ENCODE data around the gene JMJD8. TPM values are rescaled to one million over a fixed set of nuclear protein-coding genes. Genes with fewer than 3 reads are reported as not detected.

JMJD8 gene
- total and polyA plus RNA-seq, 9 of the 15 experiments (the other 6 are each of a cell fraction or from before 2014, with no cell fraction given) = 1.2 to 50.6 (median 29.3) TPM

DNA sequence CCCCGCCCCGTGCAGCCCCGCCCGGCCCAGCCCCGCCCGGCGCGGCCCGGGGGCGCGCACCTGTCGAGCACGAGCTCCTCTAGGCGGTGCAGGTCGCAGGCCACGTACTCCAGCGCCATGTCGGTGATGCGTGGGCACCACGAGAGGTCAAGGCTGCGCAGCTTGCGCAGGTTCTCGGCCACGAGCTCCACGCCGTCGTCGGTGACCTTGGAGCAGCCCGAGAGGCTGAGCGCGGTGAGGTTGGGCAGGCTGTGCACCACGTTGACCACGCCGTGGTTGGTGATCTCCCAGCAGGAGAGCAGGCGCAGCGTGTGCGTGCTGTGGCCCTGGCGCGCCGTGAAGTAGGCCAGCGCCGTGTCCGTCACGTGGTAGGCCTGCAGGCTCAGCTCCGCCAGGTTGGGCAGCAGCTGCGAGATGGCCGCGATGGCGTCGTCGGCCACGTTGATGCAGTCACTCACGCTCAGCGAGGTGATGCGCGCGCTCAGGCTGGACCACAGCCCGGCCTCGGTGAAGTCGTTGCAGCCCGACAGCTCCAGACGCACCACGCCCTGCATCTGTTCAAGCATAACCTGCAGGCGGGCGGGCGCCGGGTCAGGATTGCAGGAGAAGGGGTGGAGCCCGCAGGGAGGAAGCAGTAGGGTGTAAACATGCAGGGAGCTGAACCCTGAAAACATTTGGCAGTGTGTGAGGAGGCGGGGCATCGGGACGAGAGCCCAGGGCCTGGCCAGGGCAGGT is 11.4 kb upstream of the JMJD8 start (continued):
- TF ChIP-seq, protein P1, sequence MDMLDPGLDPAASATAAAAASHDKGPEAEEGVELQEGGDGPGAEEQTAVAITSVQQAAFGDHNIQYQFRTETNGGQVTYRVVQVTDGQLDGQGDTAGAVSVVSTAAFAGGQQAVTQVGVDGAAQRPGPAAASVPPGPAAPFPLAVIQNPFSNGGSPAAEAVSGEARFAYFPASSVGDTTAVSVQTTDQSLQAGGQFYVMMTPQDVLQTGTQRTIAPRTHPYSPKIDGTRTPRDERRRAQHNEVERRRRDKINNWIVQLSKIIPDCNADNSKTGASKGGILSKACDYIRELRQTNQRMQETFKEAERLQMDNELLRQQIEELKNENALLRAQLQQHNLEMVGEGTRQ (CRISPR knock-in tag; IDR thresholded peaks at IDR 0.05) = peak; percentile 85
- TF ChIP-seq MAZ (CRISPR knock-in tag; conservative IDR thresholded peaks at IDR 0.05 in 1 of 2, IDR thresholded peaks at IDR 0.05 in 1 of 2) = peak; percentile 74 to 77; a peak in 3 of 4 replicates
- peak; percentile 87; the same call in 1 of the 2 replicates for TF ChIP-seq HNRNPL (IDR thresholded peaks at IDR 0.05; ENCODE audit: low read depth, low read length)
- TF ChIP-seq MLLT1 (IDR thresholded peaks at IDR 0.05) = no peak
- TF ChIP-seq SAP30 (IDR thresholded peaks at IDR 0.05; ENCODE audit: borderline replicate concordance, insufficient read depth, low read depth, low read length, poor library complexity, severe bottlenecking) = peak; percentile 27
- TF ChIP-seq GABPA (tag; conservative IDR thresholded peaks at IDR 0.05; ENCODE audit: low read depth) = 0 out of 2 replicates have a peak, but pooled peaks have one; percentile 32
- TF ChIP-seq, protein P2, sequence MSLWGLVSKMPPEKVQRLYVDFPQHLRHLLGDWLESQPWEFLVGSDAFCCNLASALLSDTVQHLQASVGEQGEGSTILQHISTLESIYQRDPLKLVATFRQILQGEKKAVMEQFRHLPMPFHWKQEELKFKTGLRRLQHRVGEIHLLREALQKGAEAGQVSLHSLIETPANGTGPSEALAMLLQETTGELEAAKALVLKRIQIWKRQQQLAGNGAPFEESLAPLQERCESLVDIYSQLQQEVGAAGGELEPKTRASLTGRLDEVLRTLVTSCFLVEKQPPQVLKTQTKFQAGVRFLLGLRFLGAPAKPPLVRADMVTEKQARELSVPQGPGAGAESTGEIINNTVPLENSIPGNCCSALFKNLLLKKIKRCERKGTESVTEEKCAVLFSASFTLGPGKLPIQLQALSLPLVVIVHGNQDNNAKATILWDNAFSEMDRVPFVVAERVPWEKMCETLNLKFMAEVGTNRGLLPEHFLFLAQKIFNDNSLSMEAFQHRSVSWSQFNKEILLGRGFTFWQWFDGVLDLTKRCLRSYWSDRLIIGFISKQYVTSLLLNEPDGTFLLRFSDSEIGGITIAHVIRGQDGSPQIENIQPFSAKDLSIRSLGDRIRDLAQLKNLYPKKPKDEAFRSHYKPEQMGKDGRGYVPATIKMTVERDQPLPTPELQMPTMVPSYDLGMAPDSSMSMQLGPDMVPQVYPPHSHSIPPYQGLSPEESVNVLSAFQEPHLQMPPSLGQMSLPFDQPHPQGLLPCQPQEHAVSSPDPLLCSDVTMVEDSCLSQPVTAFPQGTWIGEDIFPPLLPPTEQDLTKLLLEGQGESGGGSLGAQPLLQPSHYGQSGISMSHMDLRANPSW (CRISPR knock-in tag; IDR thresholded peaks at IDR 0.05) = peak; percentile 79; the same call in 1 of the 2 replicates
- TF ChIP-seq KDM1A (IDR thresholded peaks at IDR 0.05) = no peak
- peak; percentile 82; the same call in 1 of the 2 replicates for TF ChIP-seq MTA3 (IDR thresholded peaks at IDR 0.05; ENCODE audit: borderline replicate concordance)
- TF ChIP-seq POLR2A (conservative IDR thresholded peaks at IDR 0.05) = 0 out of 2 replicates have a peak, but pooled peaks have one; percentile 36
- TF ChIP-seq FOXM1 (IDR thresholded peaks at IDR 0.05; ENCODE audit: low read depth) = no peak
- TF ChIP-seq FOXM1 (CRISPR knock-in tag; IDR thresholded peaks at IDR 0.05; ENCODE audit: low read depth) = 0 out of 2 replicates have a peak, but pooled peaks have one; percentile 48
- TF ChIP-seq EGR1 (conservative IDR thresholded peaks at IDR 0.05) = peak; percentile 31; the same call in 1 of the 2 replicates
- TF ChIP-seq CBFB (CRISPR knock-in tag; IDR thresholded peaks at IDR 0.05) = peak; percentile 90; the same call in 1 of the 2 replicates
- peak; percentile 81 for TF ChIP-seq U2AF1 (optimal IDR thresholded peaks at IDR 0.05; ENCODE audit: low read depth, low read length)
- TF ChIP-seq CBX3 (IDR thresholded peaks at IDR 0.05; ENCODE audit: borderline replicate concordance in 1 of 2, low read length in 2 of 2) = peak in 1 of 2 experiments; percentile 78; a peak in 1 of 3 replicates
- peak; percentile 5; the same call in 1 of the 2 replicates for TF ChIP-seq ZNF316 (IDR thresholded peaks at IDR 0.05)
- TF ChIP-seq, protein P3, sequence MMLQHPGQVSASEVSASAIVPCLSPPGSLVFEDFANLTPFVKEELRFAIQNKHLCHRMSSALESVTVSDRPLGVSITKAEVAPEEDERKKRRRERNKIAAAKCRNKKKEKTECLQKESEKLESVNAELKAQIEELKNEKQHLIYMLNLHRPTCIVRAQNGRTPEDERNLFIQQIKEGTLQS (IDR thresholded peaks at IDR 0.05) = no peak
- TF ChIP-seq, protein P3 (CRISPR knock-in tag; conservative IDR thresholded peaks at IDR 0.05) = no peak

Data from K562 (cell line).